ENCODE data around the gene XPC.
A peak's percentile ranks its signal among the peaks of the same experiment; 100 is the strongest.

XPC gene

GRCh38 chr3:14169871-14170270 lies 8.5 kb downstream of the XPC start:
- no peak for DNase-seq

GRCh38 chr3:14169435-14169834 lies 9.0 kb downstream of the XPC start:
- DNase-seq: no peak

DNA sequence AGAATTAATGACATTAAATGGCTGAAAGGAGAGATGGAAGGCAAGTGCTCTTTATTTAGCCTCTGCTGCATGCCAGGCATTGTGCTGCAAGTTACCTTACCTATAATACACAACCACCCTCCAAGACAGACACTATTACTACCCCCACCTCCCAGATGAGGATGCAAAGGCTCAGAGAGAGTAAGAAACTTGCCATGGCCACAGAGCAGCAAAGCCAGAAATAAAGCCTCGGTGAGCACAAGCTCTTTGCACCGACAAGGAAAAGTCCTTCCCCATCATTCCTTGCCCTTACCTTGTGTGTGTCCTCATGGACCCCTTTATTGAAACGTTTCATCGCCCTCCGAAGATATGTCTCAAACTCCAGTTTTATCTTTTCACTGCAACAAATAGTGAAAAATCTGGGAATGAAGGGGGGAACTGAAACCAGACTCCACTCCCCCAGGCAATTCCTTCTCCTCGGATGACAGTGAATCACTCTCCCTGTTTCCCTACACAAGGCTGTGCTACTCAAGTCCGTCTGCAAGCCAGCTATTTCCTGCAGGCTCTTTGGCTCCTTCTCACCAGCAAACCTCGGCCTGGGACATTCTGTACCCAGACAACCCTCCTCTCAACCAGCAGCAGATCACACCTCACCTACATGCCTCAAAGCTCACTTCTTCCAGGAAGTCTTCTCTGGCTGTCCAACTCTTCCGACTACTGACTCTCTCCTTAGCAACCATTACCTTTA lies 11.4 kb downstream of the XPC start:
- DNase-seq: peak; percentile 40

GRCh38 chr3:14162178-14162577 lies 16.2 kb downstream of the XPC start:
- no peak for DNase-seq

DNA sequence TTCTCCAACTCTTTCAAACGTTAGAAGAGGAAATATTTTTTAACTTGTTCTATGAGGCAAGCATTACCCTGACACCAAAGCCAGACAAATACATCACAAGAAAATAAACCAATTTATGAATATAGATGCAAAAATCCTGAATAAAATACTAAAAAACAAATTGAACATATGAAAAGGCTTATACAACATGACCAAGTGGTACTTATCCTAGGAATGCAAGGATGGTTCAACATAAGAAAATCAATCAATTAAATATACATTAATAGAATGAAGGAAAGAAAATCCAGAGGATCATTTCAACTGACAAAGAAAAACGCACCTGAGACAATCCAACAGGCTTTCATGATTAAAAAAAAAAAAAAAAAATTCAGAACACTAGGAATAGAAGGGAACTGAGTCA lies 17.1 kb downstream of the XPC start:
- no peak for DNase-seq

GRCh38 chr3:14159426-14159825 lies 19.0 kb downstream of the XPC start:
- DNase-seq: no peak

DNA sequence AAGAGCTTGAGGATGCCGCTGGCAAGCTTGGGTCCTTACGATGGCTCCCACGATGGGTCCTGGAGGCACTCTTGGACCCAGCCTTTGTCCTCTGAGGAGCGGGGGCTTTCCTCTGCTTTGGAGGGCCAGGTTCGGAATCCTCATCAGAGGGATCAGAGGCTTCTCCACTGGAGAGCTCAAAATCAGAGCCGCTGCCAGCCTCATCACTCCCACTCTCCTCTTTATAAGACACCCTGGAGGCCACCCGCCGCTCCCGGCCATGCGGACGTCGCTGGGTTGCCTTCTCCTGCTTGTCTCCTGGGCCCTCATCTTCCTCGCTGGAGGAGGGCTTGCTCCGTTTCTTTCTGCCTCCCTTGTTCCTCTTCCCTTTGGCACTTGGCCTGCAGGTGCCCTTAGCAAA lies 20.0 kb downstream of the XPC start:
- DNase-seq: no peak

DNA sequence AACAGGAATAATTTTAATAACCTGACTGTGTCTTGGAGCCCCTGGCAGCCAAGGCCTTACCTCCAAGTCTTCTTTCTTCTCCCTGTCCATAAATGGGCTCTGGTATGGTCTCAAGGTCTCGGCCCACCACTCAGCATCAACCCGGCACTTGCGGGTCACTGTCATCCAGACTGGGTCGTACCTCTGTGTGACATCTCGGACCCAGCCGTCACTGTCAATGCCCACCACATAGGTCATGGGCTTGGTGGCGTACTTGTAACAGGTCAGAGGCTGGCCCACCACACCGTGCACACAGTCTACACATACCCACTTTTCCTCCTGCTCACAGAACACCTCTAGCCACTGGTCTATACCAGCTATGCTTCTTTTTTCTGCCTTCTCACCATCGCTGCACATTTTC lies 20.4 kb downstream of the XPC start:
- DNase-seq: no peak

- no peak for DNase-seq
These were observed 21.4 kb downstream of the XPC start for GRCh38 chr3:14156843-14157561.

- no peak for DNase-seq
These were observed 22.2 kb downstream of the XPC start for GRCh38 chr3:14156201-14156600.

DNA sequence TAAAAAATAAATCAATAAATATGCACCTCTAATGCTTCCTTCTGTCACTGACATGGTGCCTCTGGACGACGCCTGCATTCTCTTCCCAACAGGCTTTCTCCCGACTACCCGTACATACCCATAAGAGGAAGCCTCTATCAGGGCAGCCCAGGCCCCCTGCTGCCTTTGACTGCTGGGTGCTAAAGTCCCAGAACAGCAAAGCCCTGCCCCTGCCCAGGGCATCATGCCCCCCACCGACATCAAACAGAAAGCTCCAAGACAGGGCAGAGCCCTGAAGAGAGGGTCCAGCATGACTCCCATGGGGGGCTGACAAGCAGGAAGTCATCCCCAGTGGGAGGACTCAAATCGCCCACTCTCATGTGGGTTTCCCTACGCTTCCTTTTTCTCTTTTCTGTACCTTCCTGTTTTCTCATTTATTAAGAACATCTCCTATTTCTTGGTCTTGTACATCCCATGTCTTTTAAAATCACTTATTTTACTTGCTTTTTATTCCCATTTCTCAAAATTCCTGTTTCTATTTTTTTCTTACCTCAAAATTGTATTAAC lies 23.4 kb downstream of the XPC start:
- no peak for DNase-seq

GRCh38 chr3:14154276-14154675 lies 24.1 kb downstream of the XPC start:
- no peak for DNase-seq

GRCh38 chr3:14153663-14154062 lies 24.7 kb downstream of the XPC start:
- no peak for DNase-seq

DNA sequence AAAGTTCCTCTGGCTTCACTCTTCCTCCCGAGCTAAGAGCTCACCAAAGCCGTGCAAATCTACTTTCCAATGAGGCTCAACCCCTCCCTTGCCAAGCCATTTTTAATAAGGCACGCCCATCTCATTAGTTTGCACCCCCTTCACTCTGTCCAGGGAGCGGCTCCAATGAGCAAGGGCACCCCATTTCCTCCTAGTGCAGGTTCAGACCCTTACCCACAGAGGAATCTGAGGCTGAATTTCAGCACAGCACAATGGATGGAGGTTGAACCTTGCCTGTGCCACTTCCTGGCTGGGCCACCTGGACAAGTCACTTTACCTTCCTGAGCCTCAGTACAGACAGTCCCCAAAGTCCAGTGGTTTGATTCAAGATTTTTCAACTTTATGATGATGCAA lies 25.4 kb downstream of the XPC start:
- no peak for DNase-seq

DNA sequence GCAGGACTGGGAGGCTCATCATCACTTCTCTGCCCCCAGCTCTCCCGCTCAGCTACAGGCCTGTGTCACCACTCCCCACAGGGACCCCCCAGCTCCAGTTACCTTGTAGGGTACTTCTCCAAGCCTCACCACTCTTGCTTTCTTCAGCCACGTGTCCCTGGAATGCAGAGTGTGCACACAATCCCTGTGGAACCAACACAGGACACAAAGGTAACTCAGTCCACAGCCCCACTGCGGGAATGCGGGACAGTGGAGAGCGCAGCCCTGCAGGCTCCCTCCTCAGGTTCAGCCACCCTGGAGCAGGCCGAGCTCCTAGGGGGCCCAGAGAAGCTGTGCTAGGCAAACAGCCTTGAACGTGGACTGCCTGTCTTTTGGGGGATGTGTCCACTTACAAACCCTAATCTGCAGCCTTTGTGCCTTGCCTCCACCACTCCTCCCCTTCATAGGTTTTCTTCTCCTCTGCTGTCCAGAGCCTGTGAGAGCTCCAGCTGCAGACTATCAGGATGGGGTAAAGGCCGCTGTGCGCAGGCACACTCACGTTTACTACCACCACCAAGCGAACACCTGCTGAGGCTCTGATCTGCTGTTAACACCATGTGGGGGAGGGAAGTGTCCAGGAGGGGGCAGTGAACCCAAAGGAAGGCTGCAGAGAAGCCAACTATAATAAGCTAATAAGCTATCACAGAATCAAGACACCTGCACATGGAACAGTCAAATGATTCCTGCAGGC lies 26.0 kb downstream of the XPC start:
- DNase-seq: no peak

DNA sequence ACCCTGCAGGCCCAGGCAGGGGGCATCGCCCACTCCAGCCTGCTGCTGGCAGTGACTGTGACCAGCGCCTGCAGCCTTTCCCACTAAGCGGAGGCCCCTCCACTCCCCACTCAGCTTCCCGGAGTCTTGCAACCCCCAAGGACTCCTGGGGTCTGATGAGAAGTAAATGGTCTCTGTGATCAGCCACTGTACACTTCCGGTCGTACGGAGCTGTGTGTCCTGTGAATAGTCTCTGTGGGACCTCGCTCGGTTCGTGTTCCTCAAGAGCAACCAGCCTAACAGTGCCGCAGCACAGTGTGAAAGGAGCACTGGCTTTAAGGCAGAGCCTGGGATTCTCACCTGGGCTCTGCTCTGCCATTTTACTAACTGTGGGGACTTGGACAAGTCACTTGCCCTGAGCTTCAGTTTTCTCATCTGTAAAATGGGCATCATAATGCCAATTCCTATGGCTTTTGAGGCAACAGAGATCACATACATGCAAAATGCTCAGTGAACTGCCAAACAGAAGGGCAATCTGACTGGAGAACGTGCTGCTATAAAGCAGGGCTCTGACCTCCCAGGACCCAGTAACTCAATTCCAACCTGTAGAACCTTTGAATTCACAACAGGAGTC lies 26.8 kb downstream of the XPC start:
- no peak for DNase-seq

DNA sequence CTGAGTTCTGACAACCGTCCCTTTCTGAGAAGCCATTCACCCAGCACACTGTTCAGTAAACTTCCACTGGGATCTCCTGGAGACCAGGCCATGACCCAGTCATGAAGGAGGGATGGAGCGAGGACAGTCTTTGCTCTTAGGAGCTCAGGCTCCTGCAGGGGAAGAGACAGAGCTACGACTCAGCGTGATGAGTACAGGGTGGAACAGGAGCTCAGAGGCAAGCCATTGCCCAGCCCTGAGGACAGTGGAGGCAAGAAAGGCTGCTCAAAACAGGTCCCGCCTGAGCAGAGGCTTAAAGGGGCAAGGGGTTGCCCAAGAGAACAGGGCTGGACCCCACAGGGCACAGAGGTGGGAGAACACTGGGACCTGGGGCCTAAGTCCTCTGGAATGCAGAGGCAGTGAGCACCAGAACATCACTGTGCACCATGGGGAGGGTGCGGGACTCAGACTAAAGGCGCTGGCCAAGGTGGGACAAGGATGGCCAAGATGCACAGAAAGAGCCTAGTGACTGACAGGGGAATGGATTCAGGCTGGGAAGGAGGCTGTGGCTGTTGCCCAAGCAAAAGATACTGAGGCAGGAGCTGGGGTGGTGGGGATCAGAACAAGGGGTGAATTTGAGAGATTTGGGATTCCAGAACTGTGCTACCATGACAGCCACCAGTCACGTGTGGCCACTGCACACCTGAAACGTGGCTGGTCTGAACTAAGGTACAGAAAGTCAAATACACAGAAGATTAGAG lies 27.7 kb downstream of the XPC start:
- no peak for DNase-seq

DNA sequence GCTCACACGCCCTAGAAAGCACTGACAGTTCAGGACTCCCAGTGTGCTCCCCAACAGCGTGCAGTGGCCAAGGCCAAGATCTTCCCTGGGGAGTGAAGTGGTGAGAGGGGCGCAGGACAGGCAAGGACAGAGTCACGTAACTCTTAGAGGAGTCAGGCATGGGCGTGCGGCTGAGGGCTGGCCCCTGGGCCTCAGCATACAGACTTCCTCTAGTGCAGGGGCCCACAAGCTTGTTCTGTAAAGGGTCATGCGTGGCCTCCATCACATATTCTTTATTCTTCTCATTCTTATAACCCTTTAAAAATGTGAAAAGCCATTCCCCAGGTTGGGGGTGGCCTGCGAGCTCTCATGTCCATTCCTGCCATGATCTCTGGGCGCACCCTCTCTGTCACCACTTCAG lies 28.3 kb downstream of the XPC start:
- DNase-seq: no peak

DNA sequence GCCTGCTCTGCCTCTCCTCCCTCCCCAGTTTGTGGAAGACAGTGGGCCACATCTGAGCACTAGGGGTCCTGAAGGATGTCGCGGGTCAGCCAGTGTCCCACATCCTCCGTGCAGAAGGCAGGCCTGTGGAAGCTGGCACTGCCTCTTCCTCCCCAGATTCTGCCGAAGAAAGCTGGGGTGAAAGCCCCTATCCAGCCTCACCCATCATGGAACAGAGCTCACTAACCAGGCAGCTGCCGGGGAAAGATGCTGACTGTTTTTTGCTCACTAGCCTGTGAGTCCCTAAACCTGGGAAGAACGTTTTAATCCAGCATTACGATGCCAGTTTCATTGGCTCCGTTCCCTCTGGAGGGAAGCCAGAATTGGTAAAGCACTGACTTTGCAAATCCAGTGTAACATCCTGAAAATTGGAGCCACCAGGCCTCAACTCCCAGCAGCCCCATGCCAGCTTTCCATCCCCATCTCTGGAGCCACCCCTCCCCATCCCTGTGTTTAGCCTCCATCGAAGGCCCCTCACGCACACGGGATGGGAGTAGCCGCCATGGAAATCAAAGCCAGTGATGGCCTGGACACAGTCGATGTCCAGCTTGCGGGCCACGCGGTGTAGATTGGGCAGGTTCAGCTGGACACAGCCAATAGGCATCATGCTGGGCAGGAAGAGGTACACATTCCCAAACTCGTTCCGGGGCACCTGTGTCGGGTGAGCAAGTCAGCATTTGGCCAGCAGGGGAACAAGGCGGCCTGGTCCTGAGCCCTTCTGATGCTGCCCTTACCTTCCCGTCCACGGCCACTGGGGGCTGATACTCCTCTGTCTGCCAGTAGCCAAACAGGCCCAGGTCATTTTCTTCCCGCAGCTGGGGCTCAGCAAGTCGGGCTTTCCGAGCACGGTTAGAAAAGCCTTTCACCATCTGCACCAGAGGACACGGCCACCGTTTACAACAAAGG lies 30.1 kb downstream of the XPC start:
- no peak for DNase-seq

DNA sequence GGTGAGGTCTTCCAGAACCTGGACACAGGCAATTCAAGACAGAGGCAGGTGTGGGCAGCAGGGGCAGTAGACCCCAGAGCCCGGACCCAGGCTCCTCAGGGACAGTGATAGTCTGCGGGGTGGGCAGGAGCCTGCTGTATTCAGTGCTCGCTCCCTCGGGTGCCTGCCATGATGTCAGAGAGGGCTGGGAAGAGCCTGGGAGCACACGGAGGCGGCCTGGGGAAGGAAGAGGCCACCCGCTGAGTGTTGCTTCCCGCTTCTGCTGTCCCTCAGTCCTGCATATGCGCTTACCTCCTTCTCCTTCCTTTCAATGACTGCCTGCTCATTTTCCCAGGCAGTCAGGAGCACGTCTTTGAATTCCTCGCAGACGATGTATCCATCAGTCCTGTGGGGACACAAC lies 30.8 kb downstream of the XPC start:
- no peak for DNase-seq

DNA sequence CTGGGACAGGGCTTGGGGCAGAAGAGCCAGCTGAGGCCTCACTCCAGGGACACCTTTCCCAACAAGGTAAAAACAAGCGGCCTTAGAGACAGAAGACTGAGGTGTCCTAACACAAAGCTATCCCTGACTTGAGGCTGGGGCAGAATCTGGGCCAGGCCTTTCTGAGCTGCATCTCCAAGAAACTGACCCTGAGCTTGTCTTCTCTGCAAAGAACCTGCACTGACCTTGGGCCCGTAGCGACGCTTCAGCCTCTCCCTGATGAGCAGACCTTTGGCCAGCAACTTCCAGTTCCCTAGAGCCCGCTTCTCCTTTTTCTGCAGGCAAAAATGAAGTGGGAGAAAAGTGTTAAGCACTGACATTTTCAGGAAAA lies 31.4 kb downstream of the XPC start:
- DNase-seq: no peak

Data from amniotic stem cell (primary cell).